Activated CD4-positive, alpha-beta T cell treated with anti-CD3 and anti-CD28 coated beads, Interleukin-2, amount 50 U/mL, for 1 hour (primary cell): ENCODE results near the gene SEMA6A.

Source experiments
- DNase-seq: peaks from one replicate; pipeline ENCODE4 v3.0.0-alpha.2; 2020

The SEMA6A gene

GRCh38 chr5:116576053-116576713 lies 1.6 kb upstream of the SEMA6A start:
- DNase-seq: no peak

GRCh38 chr5:116575326-116576052 lies 866 bp upstream of the SEMA6A start:
- DNase-seq: no peak

GRCh38 chr5:116573702-116574366 lies 789 bp downstream of the SEMA6A start:
- no peak for DNase-seq

- DNase-seq: no peak
These were observed 1.3 kb downstream of the SEMA6A start for GRCh38 chr5:116573279-116573701.

GRCh38 chr5:116572350-116573278 lies 2.0 kb downstream of the SEMA6A start:
- DNase-seq: no peak

GRCh38 chr5:116571568-116572349 lies 2.9 kb downstream of the SEMA6A start:
- no peak for DNase-seq

GRCh38 chr5:116569999-116570398 lies 4.6 kb downstream of the SEMA6A start:
- DNase-seq: no peak

- no peak for DNase-seq
These were observed 7.5 kb downstream of the SEMA6A start for GRCh38 chr5:116567106-116567505.

- DNase-seq: no peak
These were observed 8.4 kb downstream of the SEMA6A start for GRCh38 chr5:116566251-116566650.

GRCh38 chr5:116564756-116565490 lies 9.7 kb downstream of the SEMA6A start:
- DNase-seq: no peak

GRCh38 chr5:116564312-116564711 lies 10.3 kb downstream of the SEMA6A start:
- no peak for DNase-seq

GRCh38 chr5:116563736-116564308 lies 10.8 kb downstream of the SEMA6A start:
- no peak for DNase-seq

- no peak for DNase-seq
These were observed 12.0 kb downstream of the SEMA6A start for GRCh38 chr5:116562669-116563068.

GRCh38 chr5:116561658-116562057 lies 13.0 kb downstream of the SEMA6A start:
- no peak for DNase-seq

- no peak for DNase-seq
These were observed 14.9 kb downstream of the SEMA6A start for GRCh38 chr5:116559673-116560164.

GRCh38 chr5:116559239-116559638 lies 15.4 kb downstream of the SEMA6A start:
- DNase-seq: no peak

- DNase-seq: no peak
These were observed 16.9 kb downstream of the SEMA6A start for GRCh38 chr5:116557669-116558271.

- no peak for DNase-seq
These were observed 19.9 kb downstream of the SEMA6A start for GRCh38 chr5:116554764-116555163.

GRCh38 chr5:116553366-116553765 lies 21.3 kb downstream of the SEMA6A start:
- no peak for DNase-seq

- no peak for DNase-seq
These were observed 24.5 kb downstream of the SEMA6A start for GRCh38 chr5:116550082-116550481.
